Measurements from ENCODE around the gene MRPL49. TPM values are rescaled to one million over a fixed set of nuclear protein-coding genes. Genes with fewer than 3 reads are reported as not detected.

MRPL49 gene
- total and polyA plus RNA-seq, 2 donors (not counting 1 experiment from before 2014, with no cell fraction given): 39.6 to 48.5 TPM

- H3K27ac Mint-ChIP-seq: peak overlapping the region; percentile 84
- Histone ChIP-seq H3K9me3 (ENCODE audit: control extremely low read depth in 1 of 3, control insufficient read depth in 2 of 3, insufficient read depth in 1 of 3, low read length in 2 of 3) (no peaks in the 10 kb centered on the region), H3K36me3 (replicated peaks in 1 of 2; ENCODE audit: control extremely low read depth in 1 of 2, control insufficient read depth in 1 of 2, extremely low read depth in 1 of 2, insufficient read depth in 2 of 2, low read length in 1 of 2) (peaks cover 0 to 33% of the 10 kb centered on the region in 2 experiments), H3K4me1 (ENCODE audit: control insufficient read depth in 2 of 2, insufficient read depth in 2 of 2, low read length in 2 of 2) (peaks cover 22 to 45% of the 10 kb centered on the region in 2 donors), H3K9ac (ENCODE audit: low read length) (peak overlapping the region; percentile 80), H3K79me2 (ENCODE audit: control insufficient read depth, insufficient read depth, low read length) (peaks cover 50% of the 10 kb centered on the region), H3K4me3 (ENCODE audit: control extremely low read depth in 1 of 5, extremely low read depth in 1 of 5, insufficient read depth in 1 of 5, low read depth in 2 of 5, low read length in 4 of 5) (peak overlapping the region in 2 of 5 experiments; percentile 58 to 75), H3K27me3 (replicated peaks in 1 of 4; ENCODE audit: control extremely low read depth in 1 of 4, control insufficient read depth in 3 of 4, insufficient read depth in 4 of 4, low read length in 3 of 4) (no peaks in the 10 kb centered on the region), H4K20me1 (ENCODE audit: control insufficient read depth, insufficient read depth, low read length, poor library complexity, severe bottlenecking) (peaks cover 43% of the 10 kb centered on the region), H2AFZ (ENCODE audit: insufficient read depth, low read depth, low read length, poor library complexity, severe bottlenecking) (peak overlapping the region; percentile 64), H3K4me2 (replicated peaks; ENCODE audit: low read depth, low read length, poor library complexity, severe bottlenecking) (peak overlapping the region; percentile 99), H3K27ac (ENCODE audit: low read length in 2 of 2) (peak overlapping the region in 1 of 2 donors; percentile 16)
- peak overlapping the region; percentile 89 for H3K4me3 Mint-ChIP-seq
- WGBS (ENCODE audit: insufficient coverage): 68% methylated on average over 31 of the region's 31 CpGs
- peaks cover 49% of the 10 kb centered on the region for H3K4me1 Mint-ChIP-seq
- no peaks in the 10 kb centered on the region for H3K27me3 Mint-ChIP-seq
- no peaks in the 10 kb centered on the region for H3K9me3 Mint-ChIP-seq (ENCODE audit: insufficient read depth)
- CTCF ChIA-PET: interaction anchor here (0.5 to 7.7 kb wide), 33 partner anchors 9 to 422 kb away, joined by 3 to 118 read pairs (median 5); partner anchors contain the start of genes ARL2, CAPN1, CDCA5 and FAU
- intact Hi-C loops (cut with micrococcal nuclease): loop anchor here (2.0 to 10.0 kb wide), 7 partner anchors 70 to 504 kb away; partner anchors contain the start of genes ATG2A, CDC42BPG, CDC42EP2 and MAP3K11
- DNase-seq (no peak), ATAC-seq (ENCODE audit: low read depth) (no peak)
- POLR2A ChIA-PET: interaction anchor here (0.9 to 3.6 kb wide), 10 partner anchors 10 to 263 kb away, joined by 3 to 27 read pairs (median 8); partner anchors contain the start of genes ARL2, CAPN1, DPF2 and FAU
- TF ChIP-seq CTCF (IDR thresholded peaks at IDR 0.05): no peak
- TF ChIP-seq EZH2 (IDR thresholded peaks at IDR 0.05; ENCODE audit: borderline replicate concordance, insufficient read depth, low read depth, low read length, poor library complexity, severe bottlenecking): no peak
Measured at GRCh38 chr11:65111159-65111743, 10.9 kb upstream of the MRPL49 start.

Data from B cell (primary cell).